NCI-H1092 (cell line): ENCODE results near the gene RALGAPB.
"Not testable (repeated sequence)": the region's sequence is repeated elsewhere in the genome, so short reads cannot be mapped to it uniquely, and the experiment has no call there.

Source experiments
- DNase-seq: peaks from one replicate; lab custom pipeline; 2025; lab: John Stamatoyannopoulos, UW

RALGAPB gene

GRCh38 chr20:38497246-38497935 is 24.7 kb downstream of the RALGAPB start:
- no peak for DNase-seq

DNA sequence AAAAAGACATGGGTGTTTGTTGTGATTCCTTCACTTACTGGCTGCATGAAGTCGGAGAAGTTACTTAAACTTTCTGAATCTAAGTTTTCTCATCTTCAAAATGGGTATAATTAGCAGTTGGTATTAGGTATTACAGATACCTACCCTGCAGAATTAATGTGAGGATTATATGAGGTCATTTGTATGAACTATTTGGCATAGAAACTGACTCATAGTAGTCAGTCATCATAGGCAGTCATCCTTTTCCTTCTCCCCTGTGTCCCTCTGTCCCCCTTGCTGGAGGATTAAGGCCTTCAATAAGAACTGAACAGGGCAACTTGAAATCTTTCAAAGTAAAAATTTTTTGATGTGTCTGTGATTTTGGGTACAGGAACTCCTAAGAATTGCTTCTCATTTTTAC is 26.3 kb downstream of the RALGAPB start:
- DNase-seq, result no peak

GRCh38 chr20:38499366-38499765 is 26.7 kb downstream of the RALGAPB start:
- DNase-seq, result no peak

GRCh38 chr20:38501858-38502436 is 29.3 kb downstream of the RALGAPB start:
- DNase-seq, result no peak

GRCh38 chr20:38504368-38505090 is 31.9 kb downstream of the RALGAPB start:
- no peak for DNase-seq

GRCh38 chr20:38505091-38505455 is 32.4 kb downstream of the RALGAPB start:
- DNase-seq, result no peak

- DNase-seq, result not testable (repeated sequence)
These were observed 39.1 kb downstream of the RALGAPB start for GRCh38 chr20:38511726-38512125.

GRCh38 chr20:38514185-38514584 is 41.5 kb downstream of the RALGAPB start:
- DNase-seq, result no peak

DNA sequence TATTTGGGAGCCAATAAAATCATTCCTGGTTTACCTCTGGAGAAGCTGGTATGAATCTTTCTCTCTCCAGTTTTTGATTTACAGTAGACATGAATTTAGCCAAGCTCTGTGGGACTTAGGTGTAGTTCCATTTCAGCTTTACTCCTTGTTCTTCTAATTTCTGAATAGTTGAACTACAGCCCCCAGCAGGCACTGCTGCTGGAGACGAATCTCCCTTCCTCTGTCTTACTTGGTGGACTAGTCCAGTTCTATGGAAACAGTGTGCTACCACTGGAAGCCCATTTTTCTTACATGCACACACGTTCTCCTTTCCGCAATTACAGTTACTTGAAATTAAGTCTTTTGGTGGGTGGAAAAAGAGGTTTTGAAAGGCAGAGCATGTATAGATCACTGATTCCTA is 42.3 kb downstream of the RALGAPB start:
- DNase-seq, result no peak

DNA sequence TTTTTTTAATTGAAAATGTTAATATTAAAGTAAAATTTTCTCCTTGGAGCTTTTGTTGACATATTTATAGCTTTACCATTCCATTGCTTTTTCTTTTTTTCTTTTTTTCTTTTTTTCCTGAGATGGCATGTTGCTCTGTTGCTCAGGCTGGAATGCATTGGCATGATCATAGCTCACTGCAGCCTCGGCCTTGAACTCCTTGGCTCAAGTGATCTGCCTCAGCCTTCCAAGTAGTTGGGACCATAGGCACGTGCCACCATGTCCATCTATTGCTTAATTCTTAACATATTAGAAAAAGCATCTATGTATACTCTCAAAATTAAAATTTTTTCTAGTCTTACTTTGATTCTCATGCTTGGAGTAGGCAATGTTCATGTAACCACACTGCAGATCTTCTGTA is 43.0 kb downstream of the RALGAPB start:
- no peak for DNase-seq

- no peak for DNase-seq
These were observed 46.8 kb downstream of the RALGAPB start for GRCh38 chr20:38519426-38519825.

GRCh38 chr20:38520261-38520660 is 47.6 kb downstream of the RALGAPB start:
- no peak for DNase-seq

GRCh38 chr20:38523697-38524096 is 51.1 kb downstream of the RALGAPB start:
- no peak for DNase-seq

- no peak for DNase-seq
These were observed 55.5 kb downstream of the RALGAPB start for GRCh38 chr20:38528167-38528566.

- no peak for DNase-seq
These were observed 58.4 kb downstream of the RALGAPB start for GRCh38 chr20:38531021-38531420.

DNA sequence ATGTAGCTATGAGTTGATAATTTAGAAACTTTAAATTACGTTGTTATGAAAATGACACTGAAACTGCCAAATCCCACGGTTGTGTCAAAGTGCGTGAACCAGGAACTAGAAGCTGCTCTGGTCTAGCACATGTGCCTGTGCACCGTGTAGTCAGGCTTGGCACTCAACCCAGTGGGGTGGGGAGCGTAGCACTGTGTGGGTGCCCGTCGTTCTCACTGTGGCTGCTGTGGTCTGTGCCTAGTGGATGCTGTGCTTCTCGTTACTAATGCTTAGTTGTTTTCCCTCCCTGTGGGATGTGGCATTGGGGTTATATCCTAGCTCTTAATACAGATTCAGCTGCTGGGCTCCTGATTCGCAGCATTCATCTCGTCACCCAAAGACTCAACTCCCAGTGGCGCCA is 62.1 kb downstream of the RALGAPB start:
- no peak for DNase-seq

DNA sequence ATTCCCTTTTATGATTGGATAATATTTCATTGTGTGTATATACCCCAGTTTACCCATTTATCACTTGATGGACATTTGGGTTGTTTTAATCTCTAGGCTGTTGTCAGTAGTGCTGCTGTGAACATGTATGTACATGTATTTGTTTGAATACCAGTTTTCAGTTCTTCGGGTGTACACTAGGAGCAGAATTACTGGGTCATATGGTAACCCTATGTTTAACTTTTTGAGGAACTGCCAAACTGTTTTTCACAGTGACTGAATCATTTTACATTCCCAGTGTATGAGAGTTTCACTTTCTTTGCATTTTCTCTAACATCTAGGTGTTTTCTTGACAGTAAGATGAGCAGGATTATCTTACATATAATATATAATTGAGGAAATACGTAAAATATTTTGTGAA is 63.7 kb downstream of the RALGAPB start:
- DNase-seq, result no peak

DNA sequence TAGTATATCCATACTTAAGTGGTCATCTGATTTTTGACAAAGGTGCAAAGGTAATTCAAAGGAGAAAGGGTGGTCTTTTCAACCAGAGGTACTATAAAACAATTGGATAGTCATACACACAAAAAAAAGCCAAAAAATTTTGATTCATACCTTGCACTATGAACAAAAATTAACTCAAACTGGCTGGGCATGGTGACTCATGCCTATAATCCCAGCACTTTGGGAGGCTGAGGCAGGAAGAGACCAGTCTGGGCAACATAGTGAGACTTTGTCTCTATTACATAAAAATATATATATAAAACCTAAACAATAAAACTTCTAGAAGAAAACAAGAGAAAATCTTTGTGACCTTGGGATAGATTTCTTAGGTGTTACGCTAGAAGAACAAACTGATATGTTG is 64.5 kb downstream of the RALGAPB start:
- DNase-seq, result no peak

DNA sequence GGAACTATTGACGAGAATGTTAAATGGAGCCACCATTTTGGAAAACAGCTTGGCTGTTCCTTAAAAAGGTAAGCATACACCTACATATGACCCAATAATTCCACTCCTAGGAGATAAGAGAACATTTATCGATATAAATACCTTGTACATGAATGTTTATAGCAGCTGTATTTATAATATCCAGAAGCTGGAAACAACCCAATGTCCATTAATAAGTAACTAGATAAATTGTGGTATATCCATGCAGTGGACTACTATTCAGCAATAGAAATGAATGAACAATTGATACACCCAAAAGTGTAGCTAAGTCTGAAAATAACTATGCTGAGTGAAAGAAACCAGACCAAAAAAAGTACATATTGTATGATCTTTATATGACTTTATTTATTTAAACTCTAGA is 66.1 kb downstream of the RALGAPB start:
- DNase-seq, result no peak

DNA sequence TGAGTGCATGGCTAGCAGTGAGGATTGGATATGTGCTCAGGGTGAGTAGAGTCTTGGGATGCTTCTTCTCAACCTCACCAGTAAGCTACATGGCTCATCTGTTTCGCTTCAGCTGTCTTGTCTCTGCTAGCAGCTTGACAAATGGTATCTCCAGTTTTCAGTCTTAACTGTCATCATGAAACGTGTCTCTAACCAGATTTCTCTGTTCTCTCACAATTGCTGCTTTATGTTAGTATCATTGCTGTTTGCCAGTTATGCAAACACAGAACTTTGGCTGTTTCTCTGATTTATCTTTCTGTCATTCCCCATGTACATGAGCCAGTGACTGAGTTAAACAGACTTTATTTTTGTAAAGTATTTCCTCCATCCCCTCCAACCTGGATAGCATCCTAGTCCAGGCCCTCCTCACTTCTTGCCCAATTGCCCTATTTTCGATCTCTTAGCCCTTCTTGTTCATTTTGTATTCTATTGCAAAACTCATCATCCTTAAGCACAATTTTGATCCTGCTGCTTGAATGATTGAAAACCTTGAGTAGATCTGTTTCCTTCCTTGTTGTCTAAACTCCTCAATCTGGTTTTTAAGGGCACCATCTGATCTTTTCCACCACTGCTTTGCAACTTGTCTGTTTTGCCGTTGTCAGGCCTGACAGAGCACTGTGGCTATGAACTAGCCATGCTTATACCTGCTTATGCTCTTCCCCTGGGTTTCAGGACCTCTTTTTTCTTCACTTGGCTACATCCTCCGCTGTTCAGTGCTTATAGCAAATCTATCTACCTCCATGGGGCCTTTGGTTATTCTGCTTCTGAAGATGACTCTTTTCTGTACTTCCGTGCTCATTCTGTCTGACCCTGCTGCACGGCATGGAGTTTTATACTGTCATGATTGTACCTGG is 70.6 kb downstream of the RALGAPB start:
- DNase-seq, result no peak

GRCh38 chr20:38545771-38546170 is 73.1 kb downstream of the RALGAPB start:
- no peak for DNase-seq

DNA sequence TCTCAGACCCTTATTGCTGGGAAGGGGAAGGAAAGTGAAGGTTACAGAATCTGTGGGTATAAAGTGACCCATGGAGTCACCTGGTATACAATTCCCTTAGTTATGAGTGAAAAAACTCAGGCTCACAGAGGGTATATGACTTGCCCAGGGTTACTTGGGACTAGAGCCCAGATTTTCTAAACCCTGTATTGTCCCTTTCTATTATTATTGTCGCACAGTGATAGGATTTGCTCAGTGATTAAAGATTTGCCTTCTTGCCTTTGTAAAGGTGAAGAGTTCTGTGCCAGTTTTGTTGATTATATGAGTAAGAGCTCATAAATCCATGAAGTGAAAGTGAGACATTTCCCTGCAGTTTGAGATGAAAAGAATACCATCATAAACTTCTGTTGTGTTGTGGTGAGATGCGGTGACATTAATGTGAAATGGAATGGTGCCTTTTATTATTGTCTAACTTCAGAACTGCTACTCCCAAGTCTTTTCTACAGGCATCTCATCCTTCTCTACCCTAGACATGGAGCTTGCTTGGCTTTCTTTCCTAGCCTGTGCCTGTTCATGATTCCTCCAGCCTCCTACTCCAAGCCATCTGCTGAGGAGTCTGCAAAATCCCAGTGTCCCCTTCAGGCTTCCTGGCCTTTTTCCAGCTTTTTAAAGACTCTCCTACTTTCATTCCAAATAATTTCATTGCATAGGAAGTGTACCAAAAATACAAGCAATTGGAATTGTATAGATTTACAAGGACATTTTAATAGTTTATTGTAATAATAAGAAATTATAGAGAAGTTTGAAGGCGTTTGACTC is 74.8 kb downstream of the RALGAPB start:
- DNase-seq, result no peak
